H1 (cell line): ENCODE measurements around the gene C22orf42. TPM values are rescaled to one million over a fixed set of nuclear protein-coding genes. Genes with fewer than 3 reads are reported as not detected.

Experiments
- FOSL1 ChIP-seq: IDR thresholded peaks from 2 replicates; pipeline ENCODE4 v1.6.1; 2011; ENCODE audit warnings: mild to moderate bottlenecking, low read depth, low read length, moderate library complexity; ENCODE audit not compliant: insufficient read depth
- KDM4A ChIP-seq: IDR thresholded peaks from one replicate; pipeline ENCODE4 v1.7.1; 2012; ENCODE audit warnings: low read depth, mild to moderate bottlenecking, moderate library complexity, low read length, inconsistent platforms; ENCODE audit not compliant: severe bottlenecking
- POLR2A ChIP-seq, 2 experiments: IDR thresholded peaks; 1 replicate in 1 of 2; 2 replicates in 1 of 2; pipeline ENCODE4 v1.6.1; 2011; ENCODE audit warnings: low read depth in 2 of 2, low read length in 2 of 2, mild to moderate bottlenecking in 2 of 2; ENCODE audit errors: control extremely low read depth in 1 of 2
- SAP30 ChIP-seq: fragments of 300-600 bp; sonication (generic); IDR thresholded peaks from 2 replicates; pipeline ENCODE4 v1.7.1; 2012; ENCODE audit warnings: low read length, moderate library complexity, mild to moderate bottlenecking, inconsistent platforms; ENCODE audit not compliant: insufficient read depth, insufficient replicate concordance
- TAF7 ChIP-seq: optimal IDR thresholded peaks from 2 replicates; pipeline ENCODE3; 2011; ENCODE audit warnings: low read depth, mild to moderate bottlenecking, inconsistent platforms, low read length, moderate library complexity, borderline replicate concordance
- polyA plus RNA-seq, 7 experiments: library from polyadenylated mRNA; depleted of rRNA in 3 of 7; stranded (reverse) in 5 of 7; unstranded in 2 of 7; fragments of >200 nt in 5 of 7; fragments of 200-250 nt in 2 of 7; gene quantifications; 1 replicate in 5 of 7; 2 replicates in 1 of 7; 4 replicates in 1 of 7; pipeline versions ENCODE4 v1.2.1 to v1.2.3, GENCODE V29; 2011 to 2013; ENCODE audit warnings: missing spikeins in 2 of 7, mixed read lengths in 2 of 7
- total RNA-seq: library from RNA; stranded (reverse); fragmentation: NEBNext Ultra II Directional; extraction: Animal tissue kit (Norgen Biotek cat#: 25700); gene quantifications from 2 replicates; pipeline ENCODE4 v1.2.1, GENCODE V29; 2021
- TF ChIP-seq, protein P1 (sequence below): fragments of 300-600 bp; sonication (generic); IDR thresholded peaks from 2 replicates; pipeline ENCODE4 v1.7.1; 2012; ENCODE audit warnings: low read length, moderate library complexity, mild to moderate bottlenecking, inconsistent platforms; ENCODE audit not compliant: insufficient replicate concordance

The C22orf42 gene
- total and polyA plus RNA-seq, 2 of the 8 experiments (the other 6 are each of a cell fraction or from before 2014, with no cell fraction given) = 0.50 TPM; not detected in 1

DNA sequence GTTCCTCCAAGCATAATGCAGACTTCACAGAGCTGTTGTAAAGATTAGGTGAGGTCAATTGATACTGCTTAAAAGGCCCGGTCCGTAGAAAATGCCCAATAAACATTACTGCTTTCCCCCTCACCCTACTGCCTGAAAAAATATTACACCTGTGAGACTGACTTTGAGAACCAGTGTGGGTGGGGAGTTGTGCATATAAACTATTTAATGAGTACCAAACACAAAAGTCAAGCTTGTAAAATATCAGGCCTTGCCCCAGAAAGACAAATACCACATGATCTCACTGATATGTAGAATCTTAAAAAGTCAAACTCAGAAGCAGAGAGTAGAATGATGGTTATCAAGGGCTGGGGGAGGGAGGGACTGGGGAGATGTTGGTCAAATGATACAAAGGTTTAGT lies 46.7 kb downstream of the C22orf42 start (continued):
- TF ChIP-seq, protein P1, sequence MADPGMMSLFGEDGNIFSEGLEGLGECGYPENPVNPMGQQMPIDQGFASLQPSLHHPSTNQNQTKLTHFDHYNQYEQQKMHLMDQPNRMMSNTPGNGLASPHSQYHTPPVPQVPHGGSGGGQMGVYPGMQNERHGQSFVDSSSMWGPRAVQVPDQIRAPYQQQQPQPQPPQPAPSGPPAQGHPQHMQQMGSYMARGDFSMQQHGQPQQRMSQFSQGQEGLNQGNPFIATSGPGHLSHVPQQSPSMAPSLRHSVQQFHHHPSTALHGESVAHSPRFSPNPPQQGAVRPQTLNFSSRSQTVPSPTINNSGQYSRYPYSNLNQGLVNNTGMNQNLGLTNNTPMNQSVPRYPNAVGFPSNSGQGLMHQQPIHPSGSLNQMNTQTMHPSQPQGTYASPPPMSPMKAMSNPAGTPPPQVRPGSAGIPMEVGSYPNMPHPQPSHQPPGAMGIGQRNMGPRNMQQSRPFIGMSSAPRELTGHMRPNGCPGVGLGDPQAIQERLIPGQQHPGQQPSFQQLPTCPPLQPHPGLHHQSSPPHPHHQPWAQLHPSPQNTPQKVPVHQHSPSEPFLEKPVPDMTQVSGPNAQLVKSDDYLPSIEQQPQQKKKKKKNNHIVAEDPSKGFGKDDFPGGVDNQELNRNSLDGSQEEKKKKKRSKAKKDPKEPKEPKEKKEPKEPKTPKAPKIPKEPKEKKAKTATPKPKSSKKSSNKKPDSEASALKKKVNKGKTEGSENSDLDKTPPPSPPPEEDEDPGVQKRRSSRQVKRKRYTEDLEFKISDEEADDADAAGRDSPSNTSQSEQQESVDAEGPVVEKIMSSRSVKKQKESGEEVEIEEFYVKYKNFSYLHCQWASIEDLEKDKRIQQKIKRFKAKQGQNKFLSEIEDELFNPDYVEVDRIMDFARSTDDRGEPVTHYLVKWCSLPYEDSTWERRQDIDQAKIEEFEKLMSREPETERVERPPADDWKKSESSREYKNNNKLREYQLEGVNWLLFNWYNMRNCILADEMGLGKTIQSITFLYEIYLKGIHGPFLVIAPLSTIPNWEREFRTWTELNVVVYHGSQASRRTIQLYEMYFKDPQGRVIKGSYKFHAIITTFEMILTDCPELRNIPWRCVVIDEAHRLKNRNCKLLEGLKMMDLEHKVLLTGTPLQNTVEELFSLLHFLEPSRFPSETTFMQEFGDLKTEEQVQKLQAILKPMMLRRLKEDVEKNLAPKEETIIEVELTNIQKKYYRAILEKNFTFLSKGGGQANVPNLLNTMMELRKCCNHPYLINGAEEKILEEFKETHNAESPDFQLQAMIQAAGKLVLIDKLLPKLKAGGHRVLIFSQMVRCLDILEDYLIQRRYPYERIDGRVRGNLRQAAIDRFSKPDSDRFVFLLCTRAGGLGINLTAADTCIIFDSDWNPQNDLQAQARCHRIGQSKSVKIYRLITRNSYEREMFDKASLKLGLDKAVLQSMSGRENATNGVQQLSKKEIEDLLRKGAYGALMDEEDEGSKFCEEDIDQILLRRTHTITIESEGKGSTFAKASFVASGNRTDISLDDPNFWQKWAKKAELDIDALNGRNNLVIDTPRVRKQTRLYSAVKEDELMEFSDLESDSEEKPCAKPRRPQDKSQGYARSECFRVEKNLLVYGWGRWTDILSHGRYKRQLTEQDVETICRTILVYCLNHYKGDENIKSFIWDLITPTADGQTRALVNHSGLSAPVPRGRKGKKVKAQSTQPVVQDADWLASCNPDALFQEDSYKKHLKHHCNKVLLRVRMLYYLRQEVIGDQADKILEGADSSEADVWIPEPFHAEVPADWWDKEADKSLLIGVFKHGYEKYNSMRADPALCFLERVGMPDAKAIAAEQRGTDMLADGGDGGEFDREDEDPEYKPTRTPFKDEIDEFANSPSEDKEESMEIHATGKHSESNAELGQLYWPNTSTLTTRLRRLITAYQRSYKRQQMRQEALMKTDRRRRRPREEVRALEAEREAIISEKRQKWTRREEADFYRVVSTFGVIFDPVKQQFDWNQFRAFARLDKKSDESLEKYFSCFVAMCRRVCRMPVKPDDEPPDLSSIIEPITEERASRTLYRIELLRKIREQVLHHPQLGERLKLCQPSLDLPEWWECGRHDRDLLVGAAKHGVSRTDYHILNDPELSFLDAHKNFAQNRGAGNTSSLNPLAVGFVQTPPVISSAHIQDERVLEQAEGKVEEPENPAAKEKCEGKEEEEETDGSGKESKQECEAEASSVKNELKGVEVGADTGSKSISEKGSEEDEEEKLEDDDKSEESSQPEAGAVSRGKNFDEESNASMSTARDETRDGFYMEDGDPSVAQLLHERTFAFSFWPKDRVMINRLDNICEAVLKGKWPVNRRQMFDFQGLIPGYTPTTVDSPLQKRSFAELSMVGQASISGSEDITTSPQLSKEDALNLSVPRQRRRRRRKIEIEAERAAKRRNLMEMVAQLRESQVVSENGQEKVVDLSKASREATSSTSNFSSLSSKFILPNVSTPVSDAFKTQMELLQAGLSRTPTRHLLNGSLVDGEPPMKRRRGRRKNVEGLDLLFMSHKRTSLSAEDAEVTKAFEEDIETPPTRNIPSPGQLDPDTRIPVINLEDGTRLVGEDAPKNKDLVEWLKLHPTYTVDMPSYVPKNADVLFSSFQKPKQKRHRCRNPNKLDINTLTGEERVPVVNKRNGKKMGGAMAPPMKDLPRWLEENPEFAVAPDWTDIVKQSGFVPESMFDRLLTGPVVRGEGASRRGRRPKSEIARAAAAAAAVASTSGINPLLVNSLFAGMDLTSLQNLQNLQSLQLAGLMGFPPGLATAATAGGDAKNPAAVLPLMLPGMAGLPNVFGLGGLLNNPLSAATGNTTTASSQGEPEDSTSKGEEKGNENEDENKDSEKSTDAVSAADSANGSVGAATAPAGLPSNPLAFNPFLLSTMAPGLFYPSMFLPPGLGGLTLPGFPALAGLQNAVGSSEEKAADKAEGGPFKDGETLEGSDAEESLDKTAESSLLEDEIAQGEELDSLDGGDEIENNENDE = no peak
- TF ChIP-seq POLR2A (IDR thresholded peaks at IDR 0.05; ENCODE audit: control extremely low read depth in 1 of 2, low read depth in 2 of 2, low read length in 2 of 2) (no peak), KDM4A (no peak), SAP30 (no peak), FOSL1 (no peak), TAF7 (no peak)
